GM06990 (cell line): ENCODE results near the gene DTX1.
"Not testable (repeated sequence)": the region's sequence is repeated elsewhere in the genome, so short reads cannot be mapped to it uniquely, and the experiment has no call there.

Experiments
- DNase-seq: peaks from one replicate; pipeline ENCODE4 v3.0.0-alpha.2; 2011; ENCODE audit not compliant: insufficient read length; ENCODE audit errors: extremely low read depth
- H3K27me3 ChIP-seq: replicated peaks from 2 replicates; pipeline ENCODE4 v1.6.0; 2011; ENCODE audit warnings: low read length; ENCODE audit not compliant: control insufficient read depth, insufficient read depth
- H3K36me3 ChIP-seq: 2 replicates; pipeline ENCODE4 v1.5.1; 2011; ENCODE audit warnings: low read length; ENCODE audit not compliant: control insufficient read depth, insufficient read depth
- H3K4me3 ChIP-seq: replicated peaks from 2 replicates; pipeline ENCODE4 v1.5.1; 2011; ENCODE audit warnings: low read depth, mild to moderate bottlenecking, control low read depth, low read length
- TF ChIP-seq, protein P1 (sequence below): IDR thresholded peaks from 2 replicates; pipeline ENCODE4 v1.5.1; 2011; ENCODE audit warnings: low read length, control low read depth, mild to moderate bottlenecking, inconsistent platforms; ENCODE audit not compliant: insufficient read depth, poor library complexity, severe bottlenecking

DTX1 gene

GRCh38 chr12:113112043-113112899 lies 55.7 kb downstream of the DTX1 start:
- Histone ChIP-seq H3K4me3 (no peak overlapping the region), H3K36me3 (no peaks in the 10 kb centered on the region), H3K27me3 (no peaks in the 10 kb centered on the region; the same call in 1 of the 2 replicates)
- TF ChIP-seq, protein P1, sequence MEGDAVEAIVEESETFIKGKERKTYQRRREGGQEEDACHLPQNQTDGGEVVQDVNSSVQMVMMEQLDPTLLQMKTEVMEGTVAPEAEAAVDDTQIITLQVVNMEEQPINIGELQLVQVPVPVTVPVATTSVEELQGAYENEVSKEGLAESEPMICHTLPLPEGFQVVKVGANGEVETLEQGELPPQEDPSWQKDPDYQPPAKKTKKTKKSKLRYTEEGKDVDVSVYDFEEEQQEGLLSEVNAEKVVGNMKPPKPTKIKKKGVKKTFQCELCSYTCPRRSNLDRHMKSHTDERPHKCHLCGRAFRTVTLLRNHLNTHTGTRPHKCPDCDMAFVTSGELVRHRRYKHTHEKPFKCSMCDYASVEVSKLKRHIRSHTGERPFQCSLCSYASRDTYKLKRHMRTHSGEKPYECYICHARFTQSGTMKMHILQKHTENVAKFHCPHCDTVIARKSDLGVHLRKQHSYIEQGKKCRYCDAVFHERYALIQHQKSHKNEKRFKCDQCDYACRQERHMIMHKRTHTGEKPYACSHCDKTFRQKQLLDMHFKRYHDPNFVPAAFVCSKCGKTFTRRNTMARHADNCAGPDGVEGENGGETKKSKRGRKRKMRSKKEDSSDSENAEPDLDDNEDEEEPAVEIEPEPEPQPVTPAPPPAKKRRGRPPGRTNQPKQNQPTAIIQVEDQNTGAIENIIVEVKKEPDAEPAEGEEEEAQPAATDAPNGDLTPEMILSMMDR = no peak
- no peak for DNase-seq

- no peak for DNase-seq
- no peaks in the 10 kb centered on the region; the same call in 1 of the 2 replicates for H3K27me3 ChIP-seq
These were observed 56.9 kb downstream of the DTX1 start for GRCh38 chr12:113113397-113113796.

DNA sequence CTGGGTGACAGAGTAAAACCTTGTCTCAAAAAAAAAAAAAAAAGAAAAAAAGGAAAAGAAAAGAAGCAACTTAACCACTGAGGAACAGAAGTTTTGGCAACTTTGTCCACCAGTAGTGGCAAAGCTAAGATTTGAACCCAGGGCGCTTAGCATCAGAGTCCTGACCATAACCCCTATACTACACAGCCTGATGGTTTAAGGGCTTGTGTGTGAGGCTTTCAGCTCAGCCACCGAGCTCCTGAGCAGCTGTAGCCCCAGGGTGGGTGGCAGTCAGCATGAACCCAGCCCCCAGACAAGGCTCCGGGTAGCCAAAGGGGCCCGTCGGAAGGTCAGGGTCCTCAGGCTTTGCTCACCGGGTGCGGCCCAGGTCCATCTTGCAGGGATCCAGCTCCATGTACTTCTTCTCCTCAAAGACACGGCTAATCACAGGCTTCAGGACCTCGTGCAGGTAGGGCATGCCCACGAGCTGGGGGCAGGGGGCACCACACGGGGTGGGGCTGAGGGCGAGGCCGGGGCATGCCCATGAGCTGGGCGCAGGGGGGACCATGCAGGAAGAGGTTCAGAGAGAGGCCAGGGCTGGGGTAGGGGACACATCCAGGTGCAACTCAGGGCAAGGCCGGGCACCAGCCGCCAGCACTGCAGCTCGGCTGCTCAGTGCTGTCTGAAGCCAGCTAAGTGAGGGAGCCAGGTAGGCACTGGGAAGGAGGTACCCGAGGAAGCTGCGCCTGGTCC lies 58.1 kb downstream of the DTX1 start:
- Histone ChIP-seq H3K27me3 (no peaks in the 10 kb centered on the region; the same call in 1 of the 2 replicates), H3K36me3 (no peaks in the 10 kb centered on the region), H3K4me3 (no peak overlapping the region)
- TF ChIP-seq, protein P1 = no peak
- DNase-seq = no peak

More at GRCh38 chr12:113113397-113113796, 56.9 kb downstream of the DTX1 start:
- H3K36me3 ChIP-seq = no peaks in the 10 kb centered on the region
- TF ChIP-seq, protein P1 = no peak
- H3K4me3 ChIP-seq = no peak overlapping the region

GRCh38 chr12:113115455-113116126 lies 59.1 kb downstream of the DTX1 start:
- H3K27me3 ChIP-seq = no peaks in the 10 kb centered on the region; the same call in 1 of the 2 replicates
- TF ChIP-seq, protein P1 = no peak
- no peaks in the 10 kb centered on the region for H3K36me3 ChIP-seq
- H3K4me3 ChIP-seq = no peak overlapping the region
- no peak for DNase-seq

- no peaks in the 10 kb centered on the region for H3K36me3 ChIP-seq
- DNase-seq = no peak
These were observed 60.3 kb downstream of the DTX1 start for GRCh38 chr12:113116875-113117274.

DNA sequence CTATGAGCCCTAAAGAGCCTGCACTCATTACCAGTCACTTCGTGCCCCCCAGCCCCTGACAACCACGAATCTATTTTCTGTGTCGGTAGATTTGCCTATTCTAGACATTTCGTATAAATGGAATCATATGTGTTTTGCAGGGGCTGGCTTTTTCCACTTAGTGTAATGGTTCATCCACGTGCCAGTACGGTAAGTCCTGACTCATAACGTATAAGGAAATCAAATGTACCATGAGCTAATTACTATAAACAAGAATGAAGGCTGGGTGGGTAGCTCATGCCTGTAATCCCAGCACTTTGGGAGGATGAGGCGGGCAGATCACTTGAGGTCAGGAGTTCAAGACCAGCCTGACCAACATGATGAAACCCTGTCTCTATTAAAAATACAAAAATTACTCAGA lies 61.2 kb downstream of the DTX1 start:
- H3K4me3 ChIP-seq, DNase-seq, H3K27me3 ChIP-seq, H3K36me3 ChIP-seq: not testable (repeated sequence)

More at GRCh38 chr12:113116875-113117274, 60.3 kb downstream of the DTX1 start:
- TF ChIP-seq, protein P1 = no peak
- Histone ChIP-seq H3K27me3 (peaks cover 2% of the 10 kb centered on the region; the same call in 1 of the 2 replicates), H3K4me3 (no peak overlapping the region)
